22Rv1 (cell line): ENCODE measurements around the gene ARID1A.

Experiments used
- CTCF ChIP-seq: fragments of 450-650 bp; IDR thresholded peaks from 2 replicates; pipeline ENCODE4 v1.5.1; 2017; ENCODE audit warnings: mild to moderate bottlenecking
- ZFX ChIP-seq: fragments of 450-650 bp; IDR thresholded peaks from 2 replicates; pipeline ENCODE4 v1.6.1; 2017; ENCODE audit warnings: antibody characterized with exemption, borderline replicate concordance

- TF ChIP-seq CTCF (no peak), ZFX (no peak)
Observed at GRCh38 chr1:26789931-26790330, 94.1 kb downstream of the ARID1A start.
